GM12874 (cell line): ENCODE measurements around the gene SAG.

ENCODE experiments used
- TF ChIP-seq, protein P1 (sequence below): IDR thresholded peaks from 2 replicates; pipeline ENCODE4 v1.5.1; 2011; ENCODE audit warnings: low read depth, mild to moderate bottlenecking, control low read depth, low read length, moderate library complexity; ENCODE audit not compliant: insufficient read depth

SAG gene

DNA sequence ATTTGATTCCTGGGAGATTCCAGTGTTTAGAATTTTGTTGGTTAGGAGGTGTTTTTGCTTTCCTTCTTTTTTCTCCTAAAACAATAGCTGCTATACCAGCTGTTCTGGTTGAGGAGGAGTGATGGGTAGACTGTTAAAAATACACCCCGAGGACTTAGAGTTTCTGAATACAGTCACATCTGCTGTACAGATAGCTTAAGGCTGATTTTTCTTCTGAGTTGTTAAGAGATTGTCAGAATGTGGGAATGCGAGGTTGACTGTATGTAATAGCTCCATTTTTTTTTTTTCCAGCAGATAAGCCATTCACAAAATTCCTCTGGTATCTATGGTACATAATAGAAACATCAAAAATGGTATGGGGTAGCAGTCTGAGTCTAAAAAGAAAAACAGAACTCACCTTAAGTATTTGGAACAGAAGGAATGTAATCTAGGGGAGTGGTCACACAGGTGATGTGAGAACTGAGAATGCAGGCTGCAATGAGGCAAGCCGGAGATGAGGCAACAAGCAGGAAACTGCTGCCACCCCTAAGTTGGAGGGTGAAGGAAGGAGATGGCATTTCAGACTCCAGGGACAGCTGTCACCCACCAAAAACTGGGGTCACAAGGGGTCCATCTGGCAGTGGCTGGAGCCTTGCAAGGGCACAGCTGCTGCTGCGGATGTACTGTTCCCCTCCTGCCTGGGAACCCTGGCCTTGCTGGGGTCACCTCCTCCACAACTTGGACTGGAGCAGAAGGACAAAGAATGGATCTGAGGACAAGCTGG is 49.1 kb downstream of the SAG start:
- TF ChIP-seq, protein P1, sequence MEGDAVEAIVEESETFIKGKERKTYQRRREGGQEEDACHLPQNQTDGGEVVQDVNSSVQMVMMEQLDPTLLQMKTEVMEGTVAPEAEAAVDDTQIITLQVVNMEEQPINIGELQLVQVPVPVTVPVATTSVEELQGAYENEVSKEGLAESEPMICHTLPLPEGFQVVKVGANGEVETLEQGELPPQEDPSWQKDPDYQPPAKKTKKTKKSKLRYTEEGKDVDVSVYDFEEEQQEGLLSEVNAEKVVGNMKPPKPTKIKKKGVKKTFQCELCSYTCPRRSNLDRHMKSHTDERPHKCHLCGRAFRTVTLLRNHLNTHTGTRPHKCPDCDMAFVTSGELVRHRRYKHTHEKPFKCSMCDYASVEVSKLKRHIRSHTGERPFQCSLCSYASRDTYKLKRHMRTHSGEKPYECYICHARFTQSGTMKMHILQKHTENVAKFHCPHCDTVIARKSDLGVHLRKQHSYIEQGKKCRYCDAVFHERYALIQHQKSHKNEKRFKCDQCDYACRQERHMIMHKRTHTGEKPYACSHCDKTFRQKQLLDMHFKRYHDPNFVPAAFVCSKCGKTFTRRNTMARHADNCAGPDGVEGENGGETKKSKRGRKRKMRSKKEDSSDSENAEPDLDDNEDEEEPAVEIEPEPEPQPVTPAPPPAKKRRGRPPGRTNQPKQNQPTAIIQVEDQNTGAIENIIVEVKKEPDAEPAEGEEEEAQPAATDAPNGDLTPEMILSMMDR = no peak

DNA sequence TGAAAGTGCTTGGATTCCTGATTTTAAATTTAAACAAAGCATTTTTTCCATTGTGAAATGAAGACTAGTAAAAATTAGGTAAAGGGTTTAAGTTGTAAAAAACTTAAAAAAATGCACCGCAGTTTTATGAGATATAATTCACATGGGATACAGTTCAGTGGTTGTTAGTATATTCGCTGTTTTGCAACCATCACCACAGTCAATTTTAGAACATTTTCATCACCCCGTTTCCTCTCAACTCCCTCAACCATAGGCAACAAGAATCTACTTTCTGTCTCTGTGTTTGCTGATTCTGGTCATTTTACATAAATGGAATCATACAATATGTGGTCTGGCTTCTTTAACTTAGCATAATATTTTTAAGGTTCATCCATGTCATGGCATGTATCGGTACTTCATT is 50.7 kb downstream of the SAG start:
- TF ChIP-seq, protein P1 = no peak

DNA sequence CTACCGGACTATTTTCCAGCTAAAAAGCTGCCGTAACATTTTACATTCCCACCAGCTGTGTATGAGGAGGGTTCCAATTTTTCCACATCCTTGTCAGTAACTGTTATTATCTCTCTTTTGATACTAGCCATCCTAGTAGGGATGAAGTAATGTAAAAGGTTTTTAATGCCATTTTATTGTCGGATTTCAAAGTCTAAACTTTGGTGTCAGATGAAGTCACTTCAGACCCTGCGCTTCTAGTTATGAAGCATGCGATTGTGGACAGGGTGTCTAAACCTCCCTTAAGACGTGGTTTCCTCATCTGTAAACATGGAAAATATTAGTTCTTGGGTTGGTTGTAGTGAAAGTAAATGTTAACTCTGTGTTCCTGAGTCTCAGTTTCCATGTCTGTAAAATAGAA is 51.3 kb downstream of the SAG start:
- TF ChIP-seq, protein P1 = no peak

DNA sequence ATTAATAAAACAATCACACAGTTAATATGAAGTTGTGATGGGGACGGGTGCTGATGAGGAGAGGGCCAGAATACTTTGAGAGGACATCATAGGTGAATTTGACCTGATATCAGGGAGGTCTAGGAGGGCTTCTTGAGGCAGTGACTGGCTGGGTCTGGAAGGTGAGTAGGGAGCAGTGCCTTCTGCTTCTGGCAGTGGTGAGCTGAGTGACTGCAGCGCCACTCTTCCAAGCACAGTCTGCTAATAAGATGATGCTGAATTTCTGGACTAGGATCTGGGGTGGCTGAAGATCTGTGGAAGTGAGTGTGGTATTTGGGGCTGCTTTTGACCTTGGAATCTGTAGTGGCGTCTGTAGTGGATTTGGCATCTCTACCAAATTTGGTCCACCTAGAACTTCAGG is 52.2 kb downstream of the SAG start:
- TF ChIP-seq, protein P1 = no peak

DNA sequence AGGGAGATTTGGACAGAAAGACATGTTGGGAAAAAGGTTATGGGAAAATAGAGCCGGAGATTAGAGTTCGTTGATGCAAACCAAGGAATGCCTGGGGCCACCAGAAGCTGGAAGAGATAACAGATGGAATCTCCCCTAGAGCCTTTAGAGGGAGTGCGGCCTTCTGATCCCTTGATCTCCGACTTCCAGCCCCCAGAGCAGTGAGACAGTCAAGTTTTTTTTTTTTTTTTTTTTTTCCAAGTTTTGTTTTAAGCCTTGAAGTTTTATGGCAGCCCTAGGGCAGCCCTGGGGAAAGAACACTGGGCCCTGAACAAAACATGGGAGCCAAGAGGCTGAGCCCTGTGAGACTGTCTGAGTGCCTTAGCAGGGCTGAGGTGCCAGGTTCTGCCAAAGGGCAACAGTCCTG is 53.2 kb downstream of the SAG start:
- TF ChIP-seq, protein P1 = no peak

DNA sequence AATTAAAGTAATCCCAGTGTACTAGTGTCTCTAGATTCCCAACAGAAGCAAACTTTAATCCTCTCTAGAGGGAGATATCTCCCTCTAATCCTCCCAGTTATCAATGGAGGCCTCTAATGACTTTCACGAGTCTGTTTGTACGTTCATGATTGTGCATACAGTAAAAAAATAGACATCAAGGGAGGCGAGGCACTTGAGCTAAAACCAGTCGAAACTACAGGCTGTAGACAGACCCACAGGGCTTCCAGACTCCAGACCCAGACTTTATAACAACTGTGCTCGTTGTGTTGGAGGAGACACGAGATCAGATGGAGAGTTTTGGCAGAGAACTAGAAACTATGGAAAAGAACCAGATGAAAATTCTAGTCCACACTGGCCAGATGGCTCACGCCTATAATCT is 53.7 kb downstream of the SAG start:
- TF ChIP-seq, protein P1 = no peak

DNA sequence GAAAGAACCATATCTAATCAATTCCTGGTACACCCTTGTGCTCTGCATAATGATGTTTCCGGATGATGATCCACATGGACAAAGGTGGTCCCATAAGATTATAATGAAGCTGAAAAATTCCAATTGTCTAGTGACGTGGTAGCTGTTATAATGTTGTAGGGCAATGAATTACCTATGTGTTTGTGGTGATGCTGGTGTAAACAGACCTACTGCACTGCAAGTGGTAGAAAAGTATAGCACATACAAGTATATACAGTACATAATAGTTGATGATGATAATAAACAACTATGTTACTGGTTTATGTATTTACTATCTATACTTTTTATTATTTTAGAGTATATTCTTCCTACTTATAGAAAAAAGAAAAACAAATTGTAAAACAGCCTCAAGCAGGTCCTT is 55.1 kb downstream of the SAG start:
- TF ChIP-seq, protein P1 = no peak
